Measurements from ENCODE around the gene OPRM1.

- TF ChIP-seq CTCF (IDR thresholded peaks at IDR 0.05) (no peak), POLR2AphosphoS5 (IDR thresholded peaks at IDR 0.05; ENCODE audit: low read depth, low read length) (no peak), REST (IDR thresholded peaks at IDR 0.05; ENCODE audit: insufficient read depth in 1 of 2, low read depth in 2 of 2, low read length in 1 of 2) (no peak), TCF7L2 (IDR thresholded peaks at IDR 0.05; ENCODE audit: low read depth, low read length) (no peak), SIN3A (IDR thresholded peaks at IDR 0.05; ENCODE audit: borderline replicate concordance, insufficient read depth, low read depth, low read length) (no peak)
Observed at GRCh38 chr6:154179434-154179833, 140.4 kb downstream of the OPRM1 start.
